M059J (cell line): ENCODE results near the gene DCUN1D1. TPM values are rescaled to one million over a fixed set of nuclear protein-coding genes. Genes with fewer than 3 reads are reported as not detected.
A peak's percentile ranks its signal among the peaks of the same experiment; 100 is the strongest.

ENCODE experiments used
- DNase-seq: peaks from one replicate; pipeline ENCODE4 v3.0.0-alpha.2; 2012; ENCODE audit warnings: low read depth
- total RNA-seq: library from RNA; depleted of rRNA; stranded (reverse); fragments of >200 nt; shearing (Covaris generic); gene quantifications from 2 replicates; pipeline ENCODE4 v1.2.3, GENCODE V29; 2014

DCUN1D1 gene
- total RNA-seq, 1 experiment from 2014 or later, result 33.4 TPM

DNA sequence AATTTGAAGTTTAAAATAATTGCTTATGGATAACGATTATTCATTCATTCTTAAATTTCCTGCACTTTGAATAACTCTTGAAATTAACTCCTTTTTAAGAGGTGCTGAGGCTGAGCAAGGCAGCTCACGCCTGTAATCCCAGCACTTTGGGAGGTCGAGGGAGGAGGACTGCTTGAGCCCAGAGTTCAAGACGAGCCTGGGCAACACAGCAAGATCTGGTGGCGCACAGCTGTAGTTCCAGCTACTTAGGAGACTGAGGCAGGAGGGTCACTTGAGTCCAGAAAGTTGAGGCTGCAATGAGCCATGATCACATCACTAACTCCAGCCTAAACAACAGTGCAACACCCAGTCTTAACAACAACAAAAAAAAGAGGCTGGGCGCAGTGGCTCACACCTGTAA, 8.0 kb downstream of the DCUN1D1 start:
- DNase-seq, result no peak

GRCh38 chr3:182971637-182972036, 8.7 kb downstream of the DCUN1D1 start:
- peak; percentile 50 for DNase-seq

- no peak for DNase-seq
Observed at GRCh38 chr3:182970811-182971418, 9.4 kb downstream of the DCUN1D1 start.

DNA sequence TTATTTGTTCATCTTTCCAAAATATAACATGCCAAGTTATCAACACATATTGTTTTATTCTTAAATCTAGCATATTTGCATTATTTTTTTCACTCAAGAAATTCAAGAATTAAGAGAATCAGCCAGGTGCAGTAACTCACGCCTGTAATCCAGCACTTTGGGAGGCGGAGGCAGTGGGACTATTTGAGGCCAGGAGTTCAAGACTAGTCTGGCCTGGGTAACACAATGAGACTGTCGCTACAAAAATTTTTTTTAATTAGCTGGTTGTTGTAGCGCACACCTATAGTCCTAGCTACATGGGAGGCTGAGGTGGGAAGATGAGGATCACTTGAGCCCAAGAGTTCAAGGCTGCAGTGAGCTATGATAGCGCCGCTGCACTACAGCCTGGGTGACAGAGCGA, 10.5 kb downstream of the DCUN1D1 start:
- no peak for DNase-seq

DNA sequence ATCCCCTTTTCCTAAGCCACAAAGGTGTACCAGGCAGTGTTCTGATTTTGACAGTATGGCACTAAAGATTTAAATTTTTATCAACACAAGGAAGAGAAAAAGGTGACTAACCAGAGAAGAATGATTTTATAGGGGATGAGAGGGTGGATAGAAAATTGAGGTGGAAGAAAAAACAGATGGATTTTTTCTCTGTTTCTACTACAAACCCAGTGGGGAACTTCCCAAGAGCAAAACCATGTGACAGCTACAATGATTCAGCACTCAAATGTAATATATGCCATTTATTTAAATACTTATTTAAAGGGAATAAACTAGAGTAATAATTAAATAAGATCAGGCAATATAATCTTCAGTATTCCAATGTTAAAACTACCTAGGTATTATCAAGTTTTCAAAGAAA, 11.1 kb downstream of the DCUN1D1 start:
- DNase-seq, result peak; percentile 79

GRCh38 chr3:182967218-182968204, 12.8 kb downstream of the DCUN1D1 start:
- DNase-seq, result no peak

DNA sequence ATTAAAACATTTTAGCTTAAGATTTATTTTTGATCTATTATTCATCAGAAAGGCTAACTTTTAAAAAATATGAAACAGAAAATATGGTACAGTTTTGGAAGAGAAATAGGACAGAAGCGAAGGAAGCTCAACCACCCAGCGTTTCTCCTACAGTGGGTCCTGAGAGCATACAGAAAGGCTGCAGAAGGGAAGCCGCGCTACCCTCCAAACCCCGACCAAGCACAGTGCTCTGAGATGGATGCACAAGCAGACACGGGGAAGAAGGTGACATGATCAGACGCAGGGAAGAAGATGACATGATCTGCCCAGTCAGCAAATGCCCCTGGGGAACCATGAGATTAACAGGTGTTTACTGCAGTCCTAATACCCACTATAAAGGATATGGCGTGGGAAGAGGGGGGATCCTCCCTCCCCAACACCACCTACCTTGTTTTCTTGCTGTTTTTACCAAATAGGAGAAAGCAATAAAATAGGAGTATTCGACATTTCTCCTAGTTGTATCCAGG, 14.4 kb downstream of the DCUN1D1 start:
- DNase-seq, result no peak

GRCh38 chr3:182964179-182964578, 16.2 kb downstream of the DCUN1D1 start:
- no peak for DNase-seq

DNA sequence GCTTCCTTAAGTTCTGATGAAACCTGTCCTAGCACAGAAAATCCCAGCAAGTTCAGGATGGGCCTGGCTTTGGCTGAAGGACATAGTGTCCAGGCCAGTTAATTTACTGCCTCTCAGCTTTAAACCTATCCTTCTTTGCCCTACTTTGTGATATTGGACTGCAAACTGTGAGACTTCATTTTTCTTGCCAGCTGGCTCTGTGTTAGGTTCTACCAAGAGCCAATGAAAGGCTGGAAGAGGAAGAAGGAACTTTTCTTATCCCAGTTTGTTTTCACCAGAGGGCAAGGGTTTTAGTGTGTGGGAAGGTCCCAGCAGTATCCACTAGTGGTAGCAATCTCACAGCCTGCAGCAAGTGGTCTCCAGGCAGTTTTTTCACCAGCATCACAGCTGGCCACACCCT, 18.2 kb downstream of the DCUN1D1 start:
- DNase-seq, result no peak

- peak; percentile 24 for DNase-seq
Observed at GRCh38 chr3:182959474-182960350, 20.6 kb downstream of the DCUN1D1 start.

GRCh38 chr3:182957676-182958266, 22.6 kb downstream of the DCUN1D1 start:
- DNase-seq, result no peak

DNA sequence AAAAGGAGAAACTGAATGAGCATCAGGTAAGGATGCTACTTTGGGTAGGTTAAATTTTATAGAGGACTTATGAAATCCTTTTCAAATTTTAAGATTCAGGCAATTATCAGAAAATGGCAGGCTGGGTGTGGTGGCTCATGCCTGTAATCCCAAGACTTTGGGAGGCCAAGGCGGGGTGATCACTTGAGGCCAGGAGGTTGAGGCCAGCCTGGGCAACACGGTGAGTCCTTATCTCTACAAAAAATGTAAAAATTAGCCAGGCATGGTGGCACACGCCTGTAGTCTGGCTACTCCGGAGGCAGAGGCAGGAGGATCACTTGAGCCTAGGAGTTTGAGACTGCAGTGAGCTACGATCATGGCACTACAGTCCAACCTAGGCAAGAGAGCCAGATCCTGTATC, 23.1 kb downstream of the DCUN1D1 start:
- DNase-seq, result no peak

GRCh38 chr3:182954553-182955235, 25.6 kb downstream of the DCUN1D1 start:
- no peak for DNase-seq

DNA sequence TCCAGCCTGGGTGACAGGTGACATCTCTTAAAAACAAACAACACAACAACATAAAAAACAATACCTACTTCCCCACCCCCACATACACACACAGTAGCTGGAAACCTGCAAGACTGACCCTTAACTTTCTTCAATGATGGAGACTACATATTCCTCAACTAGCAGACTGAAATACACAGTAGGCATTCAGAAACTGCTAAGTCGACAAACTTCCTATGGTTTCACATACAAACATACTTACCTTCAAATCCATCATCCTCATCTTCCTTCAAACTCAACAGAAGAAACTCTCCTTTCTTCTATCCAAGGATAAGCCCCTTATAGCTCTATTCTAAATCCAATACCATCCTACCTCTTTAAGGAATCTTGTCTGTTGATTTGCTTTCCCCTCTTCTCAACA, 30.6 kb downstream of the DCUN1D1 start:
- DNase-seq, result no peak

DNA sequence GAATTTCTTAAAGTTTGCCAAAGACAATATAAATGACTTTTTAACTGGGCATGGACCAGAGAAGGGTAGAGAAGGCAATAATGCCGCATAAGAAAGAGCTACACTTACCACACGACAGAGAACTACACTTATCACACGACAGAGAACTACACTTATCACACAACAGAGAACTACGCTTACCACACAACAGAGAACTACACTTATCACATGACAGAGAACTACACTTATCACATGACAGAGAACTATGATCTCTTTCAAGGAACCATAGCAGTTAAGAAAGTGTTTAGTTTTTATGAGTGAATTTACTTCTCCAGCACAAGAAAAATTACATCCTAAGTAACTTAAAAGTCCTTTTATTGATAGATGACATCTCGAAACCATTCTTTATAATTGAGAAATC, 32.0 kb downstream of the DCUN1D1 start:
- DNase-seq, result no peak

DNA sequence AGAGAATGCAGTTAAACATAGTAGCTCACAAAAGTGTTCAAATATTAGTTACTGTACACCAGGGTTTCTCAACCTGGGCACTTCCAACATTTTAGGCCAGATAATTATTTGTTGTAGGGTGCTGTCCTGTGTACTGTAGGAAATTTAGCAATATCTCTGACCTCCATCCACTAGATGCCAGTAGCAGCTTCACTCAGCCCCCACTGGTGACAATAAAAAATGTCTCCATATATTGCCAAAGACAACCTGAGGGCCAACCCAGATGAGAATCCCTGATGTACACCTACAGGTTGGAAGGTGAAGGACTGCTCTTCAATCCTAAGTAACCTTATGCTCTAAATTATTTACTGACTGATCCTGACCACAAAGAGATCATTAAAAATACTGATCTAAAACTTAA, 32.5 kb downstream of the DCUN1D1 start:
- DNase-seq, result peak; percentile 20

DNA sequence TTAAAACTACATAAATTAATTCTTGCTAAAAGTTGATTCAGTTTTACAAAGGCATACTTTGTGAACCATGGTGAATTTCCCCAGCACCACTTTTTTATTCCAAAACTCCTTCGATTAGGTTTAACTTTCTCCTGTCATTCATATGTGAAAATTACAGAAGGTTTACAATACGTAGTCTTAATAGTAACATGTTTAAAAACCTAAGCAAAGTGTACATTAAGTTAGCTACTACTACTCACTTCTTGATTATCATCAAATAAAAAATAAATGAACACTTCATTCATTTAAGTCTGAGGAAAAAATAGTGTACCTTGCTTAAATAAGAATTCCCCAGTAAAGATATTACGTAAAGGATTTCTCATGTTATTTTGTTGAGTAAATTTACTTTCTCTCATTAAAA, 38.6 kb downstream of the DCUN1D1 start:
- no peak for DNase-seq

- DNase-seq, result no peak
Observed at GRCh38 chr3:182940266-182940808, 40.0 kb downstream of the DCUN1D1 start.

GRCh38 chr3:182937293-182938051, 42.9 kb downstream of the DCUN1D1 start:
- DNase-seq, result no peak

DNA sequence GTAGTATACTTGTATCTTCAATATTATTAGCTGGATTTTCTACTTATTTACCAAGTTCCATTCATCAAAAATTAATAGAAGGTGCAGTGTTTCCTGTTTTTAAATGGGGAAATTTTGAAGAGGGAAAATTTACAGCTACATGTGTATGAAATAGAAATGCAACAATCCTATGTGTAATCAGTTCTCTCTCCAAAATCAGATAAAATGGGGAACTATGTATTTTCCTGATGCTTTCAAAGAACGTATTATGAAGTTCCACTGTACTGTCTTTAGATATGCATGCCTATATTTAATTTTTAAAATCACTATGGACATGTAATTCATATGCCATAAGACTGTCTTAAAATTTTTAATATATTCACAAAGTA, 43.4 kb downstream of the DCUN1D1 start:
- no peak for DNase-seq
